Peyer's patch (tissue), 4 donors: ENCODE results near the gene MSANTD7.

ENCODE experiments used
- POLR2A ChIP-seq, 2 donors: fragments of 450-650 bp; IDR thresholded peaks; one replicate each; pipeline ENCODE4 v1.5.1; 2017; ENCODE audit warnings: antibody characterized with exemption in 2 of 2, mild to moderate bottlenecking in 2 of 2, moderate library complexity in 2 of 2
- TF ChIP-seq, protein P1 (sequence below), 6 experiments: fragments of 450-650 bp in 4 of 6; fragments of 200-600 bp in 2 of 6; sonication (generic) in 1 of 6; IDR thresholded peaks; one replicate each; pipeline ENCODE4 v1.5.1; 2017 to 2019; ENCODE audit warnings: antibody characterized with exemption in 6 of 6, mild to moderate bottlenecking in 3 of 6, moderate library complexity in 1 of 6

- TF ChIP-seq, protein P1, sequence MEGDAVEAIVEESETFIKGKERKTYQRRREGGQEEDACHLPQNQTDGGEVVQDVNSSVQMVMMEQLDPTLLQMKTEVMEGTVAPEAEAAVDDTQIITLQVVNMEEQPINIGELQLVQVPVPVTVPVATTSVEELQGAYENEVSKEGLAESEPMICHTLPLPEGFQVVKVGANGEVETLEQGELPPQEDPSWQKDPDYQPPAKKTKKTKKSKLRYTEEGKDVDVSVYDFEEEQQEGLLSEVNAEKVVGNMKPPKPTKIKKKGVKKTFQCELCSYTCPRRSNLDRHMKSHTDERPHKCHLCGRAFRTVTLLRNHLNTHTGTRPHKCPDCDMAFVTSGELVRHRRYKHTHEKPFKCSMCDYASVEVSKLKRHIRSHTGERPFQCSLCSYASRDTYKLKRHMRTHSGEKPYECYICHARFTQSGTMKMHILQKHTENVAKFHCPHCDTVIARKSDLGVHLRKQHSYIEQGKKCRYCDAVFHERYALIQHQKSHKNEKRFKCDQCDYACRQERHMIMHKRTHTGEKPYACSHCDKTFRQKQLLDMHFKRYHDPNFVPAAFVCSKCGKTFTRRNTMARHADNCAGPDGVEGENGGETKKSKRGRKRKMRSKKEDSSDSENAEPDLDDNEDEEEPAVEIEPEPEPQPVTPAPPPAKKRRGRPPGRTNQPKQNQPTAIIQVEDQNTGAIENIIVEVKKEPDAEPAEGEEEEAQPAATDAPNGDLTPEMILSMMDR (IDR thresholded peaks at IDR 0.05): no peak
- no peak for TF ChIP-seq POLR2A (IDR thresholded peaks at IDR 0.05)
Measured at GRCh38 chr10:14879124-14879927, 41.2 kb downstream of the MSANTD7 start.
